Mesenchymal stem cell (in vitro differentiated cells and primary cell): Measurements from ENCODE around the gene CCSER1.

ENCODE experiments used
- DNase-seq: peaks from one replicate; pipeline ENCODE4 v3.0.0-alpha.2; 2013
- H2AFZ ChIP-seq: one replicate; pipeline ENCODE4 v1.6.1; 2013; ENCODE audit warnings: low read depth, mild to moderate bottlenecking, control low read depth, inconsistent platforms, low read length, moderate library complexity
- H2AK5ac ChIP-seq: 2 replicates; pipeline ENCODE4 v1.6.1; 2013; ENCODE audit warnings: low read length, moderate library complexity, mild to moderate bottlenecking, inconsistent platforms; ENCODE audit not compliant: severe bottlenecking
- H2BK120ac ChIP-seq: one replicate; pipeline ENCODE4 v1.6.1; 2013; ENCODE audit warnings: low read depth, mild to moderate bottlenecking, inconsistent platforms, low read length, moderate library complexity
- H2BK12ac ChIP-seq, 2 experiments: one replicate each; pipeline ENCODE4 v1.6.1; 2013; ENCODE audit warnings: inconsistent platforms in 2 of 2, low read length in 2 of 2, mild to moderate bottlenecking in 2 of 2, moderate library complexity in 2 of 2, control low read depth in 1 of 2
- H2BK15ac ChIP-seq: one replicate; pipeline ENCODE4 v1.6.1; 2013; ENCODE audit warnings: mild to moderate bottlenecking, low read depth, inconsistent platforms; ENCODE audit not compliant: poor library complexity, severe bottlenecking
- H2BK5ac ChIP-seq: 2 replicates; pipeline ENCODE4 v1.6.1; 2013; ENCODE audit warnings: low read depth, mild to moderate bottlenecking, low read length, control low read depth, inconsistent platforms; ENCODE audit not compliant: poor library complexity, severe bottlenecking
- H3K14ac ChIP-seq, 2 experiments: one replicate each; pipeline ENCODE4 v1.6.1; 2013; ENCODE audit warnings: inconsistent platforms in 2 of 2, low read length in 2 of 2, control low read depth in 1 of 2, mild to moderate bottlenecking in 1 of 2, moderate library complexity in 1 of 2
- H3K18ac ChIP-seq, 2 experiments: one replicate each; pipeline ENCODE4 v1.6.1; 2013; ENCODE audit warnings: inconsistent platforms in 2 of 2, low read length in 2 of 2, control low read depth in 1 of 2, low read depth in 1 of 2, mild to moderate bottlenecking in 1 of 2
- H3K23ac ChIP-seq, 2 experiments: one replicate each; pipeline ENCODE4 v1.6.1; 2013; ENCODE audit warnings: inconsistent platforms in 2 of 2, low read length in 2 of 2, mild to moderate bottlenecking in 2 of 2, moderate library complexity in 2 of 2, control low read depth in 1 of 2
- H3K27ac ChIP-seq: 2 replicates; pipeline ENCODE4 v1.5.1; 2013; ENCODE audit warnings: mild to moderate bottlenecking, moderate library complexity, low read length, control low read depth, inconsistent platforms; ENCODE audit not compliant: poor library complexity, severe bottlenecking
- H3K27me3 ChIP-seq, 2 experiments: 2 replicates each; pipeline versions ENCODE4 v1.6.1 to v1.7.0; 2013; ENCODE audit warnings: low read length in 2 of 2, mild to moderate bottlenecking in 2 of 2, moderate library complexity in 2 of 2, control low read depth in 1 of 2, inconsistent platforms in 1 of 2; ENCODE audit not compliant: control insufficient read depth in 1 of 2, insufficient read depth in 1 of 2
- H3K36me3 ChIP-seq, 2 experiments: 2 replicates each; pipeline versions ENCODE4 v1.6.1 to v1.7.0; 2013; ENCODE audit warnings: low read length in 2 of 2, control low read depth in 1 of 2, inconsistent platforms in 1 of 2, low read depth in 1 of 2, mild to moderate bottlenecking in 1 of 2; ENCODE audit not compliant: insufficient read depth in 2 of 2, control insufficient read depth in 1 of 2
- H3K4ac ChIP-seq, 2 experiments: one replicate each; pipeline ENCODE4 v1.6.1; 2013; ENCODE audit warnings: inconsistent platforms in 2 of 2, low read length in 2 of 2, mild to moderate bottlenecking in 2 of 2, moderate library complexity in 2 of 2, control low read depth in 1 of 2, low read depth in 1 of 2
- H3K4me1 ChIP-seq: 2 replicates; pipeline ENCODE4 v1.6.1; 2013; ENCODE audit warnings: low read depth, low read length, control low read depth; ENCODE audit not compliant: control insufficient read depth, insufficient read depth
- H3K4me2 ChIP-seq: 2 replicates; pipeline ENCODE4 v1.6.1; 2013; ENCODE audit warnings: low read length, mild to moderate bottlenecking, inconsistent platforms; ENCODE audit not compliant: poor library complexity, severe bottlenecking
- H3K4me3 ChIP-seq, 2 experiments: 2 replicates each; pipeline versions ENCODE4 v1.5.1 to v1.7.0; 2013; ENCODE audit warnings: low read length in 2 of 2, mild to moderate bottlenecking in 2 of 2, control low read depth in 1 of 2, low read depth in 1 of 2; ENCODE audit not compliant: insufficient read depth in 1 of 2
- H3K79me1 ChIP-seq: replicated peaks from 2 replicates; pipeline ENCODE4 v1.6.1; 2013; ENCODE audit warnings: mild to moderate bottlenecking, control low read depth, low read length, inconsistent platforms; ENCODE audit not compliant: poor library complexity, severe bottlenecking
- H3K9ac ChIP-seq: 2 replicates; pipeline ENCODE4 v1.7.0; 2013; ENCODE audit warnings: mild to moderate bottlenecking, low read length, moderate library complexity
- H3K9me3 ChIP-seq: 2 replicates; pipeline ENCODE4 v1.7.0; 2013; ENCODE audit warnings: mild to moderate bottlenecking, low read length; ENCODE audit not compliant: control insufficient read depth
- H4K8ac ChIP-seq: one replicate; pipeline ENCODE4 v1.6.1; 2013; ENCODE audit warnings: inconsistent platforms, mild to moderate bottlenecking, low read length, moderate library complexity
- H4K91ac ChIP-seq: one replicate; pipeline ENCODE4 v1.6.1; 2013; ENCODE audit warnings: mild to moderate bottlenecking, low read length, inconsistent platforms
- WGBS: methylation state at CpG from one replicate; pipeline ENCODE4 v1.1.7; 2013; ENCODE audit warnings: mixed read lengths; 5-methylcytosine and 5-hydroxymethylcytosine counted together

Gene CCSER1

DNA sequence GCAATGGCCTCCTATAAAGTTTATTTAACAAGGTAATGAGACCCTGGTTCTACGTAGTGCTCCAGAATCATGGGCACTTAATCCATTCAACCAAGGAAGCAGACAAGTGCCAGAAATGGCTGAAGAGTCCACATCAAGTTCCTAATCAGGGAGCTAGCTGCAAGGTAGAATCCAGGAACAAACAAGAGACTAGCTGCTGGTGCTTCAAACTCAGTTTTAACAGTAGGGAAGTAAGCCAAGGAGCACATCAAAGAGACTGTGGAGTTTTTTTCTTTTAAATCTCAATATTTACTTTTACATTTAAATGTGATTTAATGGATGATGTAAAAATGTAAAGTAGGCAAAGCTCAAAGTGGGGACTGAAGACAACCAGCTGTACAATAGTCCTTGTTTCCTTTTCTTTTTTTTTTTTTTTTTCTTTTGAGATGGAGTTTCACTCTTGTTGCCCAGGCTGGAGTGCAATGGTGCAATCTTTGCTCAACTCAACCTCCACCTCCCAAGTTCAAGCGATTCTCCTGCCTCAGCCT, 630.4 kb downstream of the CCSER1 start:
- no peaks in the 10 kb centered on the region for H3K9me3 ChIP-seq
- no peak overlapping the region for H3K4ac ChIP-seq
- no peak overlapping the region for H2BK5ac ChIP-seq
- no peak overlapping the region for H3K23ac ChIP-seq
- no peaks in the 10 kb centered on the region for H3K4me1 ChIP-seq
- H2BK15ac ChIP-seq, result no peak overlapping the region
- H4K8ac ChIP-seq, result no peak overlapping the region
- H2AK5ac ChIP-seq, result no peak overlapping the region
- H3K9ac ChIP-seq, result no peak overlapping the region
- H3K18ac ChIP-seq, result no peak overlapping the region
- no peak for DNase-seq
- no peak overlapping the region for H3K4me2 ChIP-seq
- WGBS, result 100% methylated on average over 2 of the region's 2 CpGs
- H4K91ac ChIP-seq, result no peak overlapping the region
- H3K27me3 ChIP-seq, result no peaks in the 10 kb centered on the region
- H2BK12ac ChIP-seq, result no peak overlapping the region
- H2AFZ ChIP-seq, result no peak overlapping the region
- H3K4me3 ChIP-seq, result no peak overlapping the region
- H3K79me1 ChIP-seq, result no peaks in the 10 kb centered on the region
- H3K27ac ChIP-seq, result no peak overlapping the region
- H2BK120ac ChIP-seq, result no peak overlapping the region
- H3K14ac ChIP-seq, result no peak overlapping the region
- H3K36me3 ChIP-seq, result no peaks in the 10 kb centered on the region

DNA sequence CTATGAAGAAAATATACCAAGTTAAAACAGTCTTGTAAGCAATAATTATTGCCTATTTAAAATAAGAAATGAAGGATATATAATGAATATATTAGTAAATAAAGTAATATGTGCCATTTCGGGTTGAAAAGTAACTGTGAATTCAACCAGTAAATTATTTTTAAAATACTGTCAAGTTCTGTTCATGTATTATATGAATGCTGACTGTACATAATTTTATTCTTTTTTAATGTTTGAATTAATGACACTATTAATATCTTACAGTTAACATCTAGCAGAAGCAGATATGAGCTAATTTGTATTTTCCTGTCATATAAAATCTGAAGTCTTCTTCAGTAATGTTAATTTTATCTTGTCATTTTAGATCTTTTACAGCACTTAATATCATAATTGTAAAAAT, 632.9 kb downstream of the CCSER1 start:
- Histone ChIP-seq H2BK12ac (no peak overlapping the region), H3K23ac (no peak overlapping the region), H2BK120ac (no peak overlapping the region), H3K18ac (no peak overlapping the region), H2BK5ac (no peak overlapping the region), H3K14ac (no peak overlapping the region), H3K4me2 (no peak overlapping the region), H3K9ac (no peak overlapping the region), H4K91ac (no peak overlapping the region), H2BK15ac (no peak overlapping the region), H3K4me3 (no peak overlapping the region), H3K9me3 (no peaks in the 10 kb centered on the region), H4K8ac (no peak overlapping the region), H3K27me3 (no peaks in the 10 kb centered on the region), H3K36me3 (no peaks in the 10 kb centered on the region), H2AK5ac (no peak overlapping the region), H3K79me1 (no peaks in the 10 kb centered on the region), H3K4ac (no peak overlapping the region), H2AFZ (no peak overlapping the region), H3K4me1 (no peaks in the 10 kb centered on the region), H3K27ac (no peak overlapping the region)
- WGBS, result no CpG with 5 or more reads among the region's 1 CpG
- no peak for DNase-seq

DNA sequence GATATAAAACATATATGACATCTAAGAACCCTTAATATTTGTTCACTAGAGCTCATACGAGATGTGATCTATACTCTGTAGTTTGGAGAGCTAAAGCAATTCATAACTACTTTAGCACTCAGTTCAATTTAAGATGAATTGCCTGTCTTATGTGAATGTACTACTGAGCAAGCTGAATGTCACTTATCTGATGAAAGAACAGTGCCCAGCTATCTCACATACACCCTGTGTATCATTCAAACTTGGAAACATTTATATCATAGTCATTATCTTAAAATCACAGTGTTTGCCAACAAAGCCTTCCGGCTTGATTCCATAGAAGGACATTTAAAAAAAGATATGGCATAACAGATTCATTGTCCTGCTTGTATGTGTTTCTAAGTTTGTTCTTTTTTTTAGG, 639.6 kb downstream of the CCSER1 start:
- no peaks in the 10 kb centered on the region for H3K4me1 ChIP-seq
- WGBS, result 90% methylated on average over 2 of the region's 2 CpGs
- H2BK120ac ChIP-seq, result no peak overlapping the region
- H3K9ac ChIP-seq, result no peak overlapping the region
- H3K9me3 ChIP-seq, result no peaks in the 10 kb centered on the region
- no peak overlapping the region for H3K4me3 ChIP-seq
- no peak overlapping the region for H3K18ac ChIP-seq
- no peak overlapping the region for H3K23ac ChIP-seq
- H2BK15ac ChIP-seq, result no peak overlapping the region
- no peak overlapping the region for H3K4me2 ChIP-seq
- no peak overlapping the region for H4K91ac ChIP-seq
- H3K14ac ChIP-seq, result no peak overlapping the region
- H3K36me3 ChIP-seq, result no peaks in the 10 kb centered on the region
- no peaks in the 10 kb centered on the region for H3K79me1 ChIP-seq
- no peak overlapping the region for H4K8ac ChIP-seq
- H2AK5ac ChIP-seq, result no peak overlapping the region
- no peak overlapping the region for H2BK12ac ChIP-seq
- no peaks in the 10 kb centered on the region for H3K27me3 ChIP-seq
- H3K4ac ChIP-seq, result no peak overlapping the region
- no peak overlapping the region for H3K27ac ChIP-seq
- no peak overlapping the region for H2AFZ ChIP-seq
- no peak overlapping the region for H2BK5ac ChIP-seq
- DNase-seq, result no peak

DNA sequence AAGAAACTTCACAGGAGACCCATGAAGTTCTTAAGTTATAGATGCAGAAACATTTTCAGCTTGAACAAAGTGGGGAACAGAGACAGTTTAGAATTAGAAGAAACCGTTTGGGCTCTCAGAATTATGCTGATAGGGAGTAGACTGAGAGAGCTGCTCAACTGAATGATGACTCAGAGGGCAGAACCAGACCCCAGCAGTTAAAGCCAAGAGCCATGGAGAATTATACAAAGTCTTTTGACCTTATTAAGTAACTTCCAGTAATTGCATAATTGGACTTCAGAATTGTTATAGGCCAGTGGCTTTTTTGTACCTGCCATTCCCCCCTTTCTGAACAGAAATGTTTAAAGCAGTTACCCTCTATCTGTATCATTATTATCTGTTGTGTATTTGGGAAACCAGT, 642.1 kb downstream of the CCSER1 start:
- Histone ChIP-seq H3K4ac (no peak overlapping the region), H3K27me3 (no peaks in the 10 kb centered on the region), H2AK5ac (no peak overlapping the region), H4K91ac (no peak overlapping the region), H4K8ac (no peak overlapping the region), H3K9me3 (no peaks in the 10 kb centered on the region), H3K27ac (no peak overlapping the region), H3K36me3 (no peaks in the 10 kb centered on the region), H3K4me3 (no peak overlapping the region), H3K23ac (no peak overlapping the region), H2AFZ (no peak overlapping the region), H2BK120ac (no peak overlapping the region), H2BK5ac (no peak overlapping the region), H3K79me1 (no peaks in the 10 kb centered on the region), H2BK12ac (no peak overlapping the region), H3K18ac (no peak overlapping the region), H3K14ac (no peak overlapping the region), H3K4me1 (no peaks in the 10 kb centered on the region), H3K9ac (no peak overlapping the region), H2BK15ac (no peak overlapping the region), H3K4me2 (no peak overlapping the region)
- WGBS, result 36% methylated on average over 1 of the region's 1 CpG
- DNase-seq, result peak; percentile 34
